Myocyte (in vitro differentiated cells): ENCODE results near the gene DYNLT2. TPM values are rescaled to one million over a fixed set of nuclear protein-coding genes. Genes with fewer than 3 reads are reported as not detected.

Experiments
- DNase-seq: peaks from one replicate; pipeline ENCODE4 v3.0.0-alpha.2; 2012; ENCODE audit warnings: low read depth
- total RNA-seq: library from RNA; depleted of rRNA; stranded (reverse); fragments of >200 nt; gene quantifications from 2 replicates; pipeline ENCODE4 v1.2.3, GENCODE V29; 2014

DYNLT2 gene
- total RNA-seq, 1 donor from 2014 or later: 3.1 TPM

GRCh38 chr6:169738976-169739529, 12.3 kb downstream of the DYNLT2 start:
- DNase-seq: peak; percentile 19

GRCh38 chr6:169738204-169738975, 13.0 kb downstream of the DYNLT2 start:
- peak; percentile 68 for DNase-seq

- no peak for DNase-seq
Measured at GRCh38 chr6:169729961-169730360, 21.4 kb downstream of the DYNLT2 start.

- no peak for DNase-seq
Measured at GRCh38 chr6:169726963-169727362, 24.4 kb downstream of the DYNLT2 start.

- DNase-seq: no peak
Measured at GRCh38 chr6:169726049-169726400, 25.3 kb downstream of the DYNLT2 start.

- peak; percentile 51 for DNase-seq
Measured at GRCh38 chr6:169725125-169726048, 26.0 kb downstream of the DYNLT2 start.

GRCh38 chr6:169724494-169725124, 26.8 kb downstream of the DYNLT2 start, which contains the start of gene PHF10:
Gene PHF10 (minus strand): TSS chr6:169724500. CDS start chr6:169723931, 569 bp downstream.
- DNase-seq: peak; percentile 54

DNA sequence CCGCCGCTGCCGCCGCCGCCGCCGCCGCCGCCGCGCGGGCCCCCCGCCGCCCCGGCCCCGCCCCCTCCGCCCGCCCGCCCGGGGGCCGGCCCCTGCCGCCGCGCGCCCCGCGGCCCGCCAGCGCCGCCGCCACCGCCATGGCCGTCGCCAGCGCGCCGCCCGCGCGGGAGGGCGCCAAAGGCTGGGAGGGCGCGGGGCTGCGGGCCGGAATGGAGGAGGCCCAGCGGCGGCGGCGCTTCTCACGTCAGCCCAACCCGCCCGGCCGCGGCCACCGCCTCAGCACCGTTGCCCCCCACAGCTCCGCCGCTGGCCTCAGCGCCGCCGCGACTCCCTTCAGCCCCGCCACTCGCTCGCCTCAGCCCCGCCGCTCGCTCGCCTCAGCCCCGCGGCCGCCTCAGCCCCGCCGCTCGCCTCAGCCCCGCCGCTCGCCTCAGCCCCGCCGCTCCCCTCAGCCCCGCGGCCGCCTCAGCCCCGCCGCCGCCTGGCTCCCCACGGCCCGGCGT, 27.3 kb downstream of the DYNLT2 start:
- peak; percentile 37 for DNase-seq

- peak; percentile 68 for DNase-seq
Measured at GRCh38 chr6:169723200-169723909, 28.0 kb downstream of the DYNLT2 start.

DNA sequence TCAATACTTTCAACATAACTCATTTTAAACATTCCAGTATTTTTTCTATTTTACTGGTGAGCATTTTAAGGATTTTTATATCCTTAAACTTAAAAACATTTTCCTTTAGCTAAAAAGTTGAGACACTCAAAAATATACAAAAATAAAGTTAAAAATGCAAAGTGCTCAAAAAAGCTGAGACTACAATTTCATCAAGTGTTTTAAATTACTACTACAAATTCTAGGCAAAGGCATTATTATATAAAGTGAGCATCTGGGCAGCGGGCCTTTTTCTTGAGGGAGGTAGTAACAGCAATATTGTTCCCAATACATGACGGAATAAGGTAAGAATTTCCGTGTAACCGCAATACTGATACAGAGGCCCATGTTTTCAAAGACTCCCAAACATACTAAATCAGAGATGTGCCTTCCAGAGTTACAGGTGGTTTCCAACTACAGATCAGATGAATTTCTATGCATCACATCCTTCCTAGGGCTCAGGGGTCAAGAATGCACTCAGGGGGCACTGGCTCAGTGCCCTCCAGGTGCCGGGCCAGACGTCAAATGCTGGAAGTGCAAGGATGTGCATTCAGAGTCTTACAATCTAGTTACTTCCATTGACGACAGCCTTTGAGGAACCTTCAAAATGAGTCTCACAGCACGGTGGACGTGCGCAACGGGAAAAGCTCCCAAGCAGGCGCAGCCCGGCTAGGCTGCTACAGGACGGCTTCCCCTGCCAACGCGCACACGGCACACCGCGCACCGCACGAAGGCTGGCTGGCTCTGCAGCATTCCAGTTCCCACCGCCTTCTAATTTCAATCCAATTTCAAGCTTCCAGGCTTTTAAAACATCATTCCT, 28.8 kb downstream of the DYNLT2 start:
- DNase-seq: peak; percentile 59

- DNase-seq: no peak
Measured at GRCh38 chr6:169720207-169720855, 31.0 kb downstream of the DYNLT2 start.

- DNase-seq: no peak
Measured at GRCh38 chr6:169719117-169719516, 32.3 kb downstream of the DYNLT2 start.

- DNase-seq: no peak
Measured at GRCh38 chr6:169714595-169714994, 36.8 kb downstream of the DYNLT2 start.

DNA sequence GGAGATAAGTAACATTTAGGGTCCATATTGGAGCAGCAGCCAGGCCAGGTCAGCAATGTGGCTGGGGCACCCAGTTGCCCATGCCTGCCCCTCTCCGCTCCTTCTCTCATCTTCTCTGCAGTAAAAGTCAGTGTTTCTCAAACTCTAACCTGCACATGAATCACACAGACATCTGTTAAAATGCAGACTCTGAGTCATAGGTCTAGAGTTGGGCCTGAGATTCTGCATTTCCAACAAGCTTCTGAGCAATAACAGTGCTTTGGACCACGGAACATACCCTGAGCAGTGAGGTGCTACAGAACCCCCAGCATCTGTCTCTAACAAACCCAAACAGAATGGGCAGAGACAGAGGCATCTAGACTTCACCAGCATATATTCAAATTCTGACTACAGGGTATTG, 37.2 kb downstream of the DYNLT2 start:
- no peak for DNase-seq

DNA sequence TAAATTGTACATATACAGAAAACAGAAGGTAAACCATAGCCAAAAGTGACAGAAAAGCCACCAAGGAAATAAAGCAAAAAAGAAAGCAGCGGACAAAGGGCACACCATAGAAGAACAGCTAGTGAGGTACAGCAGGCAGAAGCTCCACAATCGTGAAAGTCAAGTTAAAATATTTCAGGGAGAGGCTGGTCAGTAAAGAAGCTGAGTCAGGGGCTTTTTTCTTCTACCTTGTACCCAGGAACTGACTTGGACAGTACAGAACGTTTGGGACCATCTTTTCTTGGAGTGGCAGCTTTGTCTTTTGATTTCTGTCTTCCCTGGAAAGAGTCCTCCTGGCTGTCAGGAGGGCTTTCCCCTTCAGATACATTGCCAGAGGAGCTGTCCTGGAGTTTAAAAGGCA, 41.4 kb downstream of the DYNLT2 start:
- DNase-seq: no peak

- DNase-seq: no peak
Measured at GRCh38 chr6:169709293-169709692, 42.1 kb downstream of the DYNLT2 start.

DNA sequence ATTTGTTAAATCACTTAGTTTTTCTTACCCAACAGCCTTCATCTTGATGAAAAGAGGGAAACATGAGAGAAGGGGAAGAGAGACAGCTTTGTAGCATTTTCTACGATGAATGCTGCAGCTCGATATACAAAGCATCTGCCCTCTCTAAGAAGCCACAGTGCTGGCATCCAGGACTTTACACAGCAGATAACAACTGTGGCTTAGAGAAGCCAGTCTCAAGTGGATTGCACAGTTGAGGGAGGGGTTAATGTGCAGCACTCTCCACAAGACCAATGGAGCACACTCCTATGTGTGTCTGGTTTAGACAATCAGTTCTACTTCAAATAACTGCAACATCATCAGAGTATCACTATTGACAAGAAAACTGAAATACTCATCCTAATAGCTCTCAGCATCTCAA, 43.6 kb downstream of the DYNLT2 start:
- no peak for DNase-seq

- no peak for DNase-seq
Measured at GRCh38 chr6:169702840-169703246, 48.5 kb downstream of the DYNLT2 start.
